Mesenchymal stem cell (in vitro differentiated cells and primary cell): ENCODE data around the gene LSM11.

Experiments used
- DNase-seq: peaks from one replicate; pipeline ENCODE4 v3.0.0-alpha.2; 2013
- H2AFZ ChIP-seq: one replicate; pipeline ENCODE4 v1.6.1; 2013; ENCODE audit warnings: low read depth, mild to moderate bottlenecking, control low read depth, inconsistent platforms, low read length, moderate library complexity
- H2AK5ac ChIP-seq: 2 replicates; pipeline ENCODE4 v1.6.1; 2013; ENCODE audit warnings: low read length, moderate library complexity, mild to moderate bottlenecking, inconsistent platforms; ENCODE audit not compliant: severe bottlenecking
- H2BK120ac ChIP-seq: one replicate; pipeline ENCODE4 v1.6.1; 2013; ENCODE audit warnings: low read depth, mild to moderate bottlenecking, inconsistent platforms, low read length, moderate library complexity
- H2BK12ac ChIP-seq, 2 experiments: one replicate each; pipeline ENCODE4 v1.6.1; 2013; ENCODE audit warnings: inconsistent platforms in 2 of 2, low read length in 2 of 2, mild to moderate bottlenecking in 2 of 2, moderate library complexity in 2 of 2, control low read depth in 1 of 2
- H2BK15ac ChIP-seq: one replicate; pipeline ENCODE4 v1.6.1; 2013; ENCODE audit warnings: mild to moderate bottlenecking, low read depth, inconsistent platforms; ENCODE audit not compliant: poor library complexity, severe bottlenecking
- H2BK5ac ChIP-seq: 2 replicates; pipeline ENCODE4 v1.6.1; 2013; ENCODE audit warnings: low read depth, mild to moderate bottlenecking, low read length, control low read depth, inconsistent platforms; ENCODE audit not compliant: poor library complexity, severe bottlenecking
- H3K14ac ChIP-seq, 2 experiments: one replicate each; pipeline ENCODE4 v1.6.1; 2013; ENCODE audit warnings: inconsistent platforms in 2 of 2, low read length in 2 of 2, control low read depth in 1 of 2, mild to moderate bottlenecking in 1 of 2, moderate library complexity in 1 of 2
- H3K18ac ChIP-seq, 2 experiments: one replicate each; pipeline ENCODE4 v1.6.1; 2013; ENCODE audit warnings: inconsistent platforms in 2 of 2, low read length in 2 of 2, control low read depth in 1 of 2, low read depth in 1 of 2, mild to moderate bottlenecking in 1 of 2
- H3K23ac ChIP-seq, 2 experiments: one replicate each; pipeline ENCODE4 v1.6.1; 2013; ENCODE audit warnings: inconsistent platforms in 2 of 2, low read length in 2 of 2, mild to moderate bottlenecking in 2 of 2, moderate library complexity in 2 of 2, control low read depth in 1 of 2
- H3K27ac ChIP-seq: 2 replicates; pipeline ENCODE4 v1.5.1; 2013; ENCODE audit warnings: mild to moderate bottlenecking, moderate library complexity, low read length, control low read depth, inconsistent platforms; ENCODE audit not compliant: poor library complexity, severe bottlenecking
- H3K27me3 ChIP-seq, 2 experiments: 2 replicates each; pipeline versions ENCODE4 v1.6.1 to v1.7.0; 2013; ENCODE audit warnings: low read length in 2 of 2, mild to moderate bottlenecking in 2 of 2, moderate library complexity in 2 of 2, control low read depth in 1 of 2, inconsistent platforms in 1 of 2; ENCODE audit not compliant: control insufficient read depth in 1 of 2, insufficient read depth in 1 of 2
- H3K36me3 ChIP-seq, 2 experiments: 2 replicates each; pipeline versions ENCODE4 v1.6.1 to v1.7.0; 2013; ENCODE audit warnings: low read length in 2 of 2, control low read depth in 1 of 2, inconsistent platforms in 1 of 2, low read depth in 1 of 2, mild to moderate bottlenecking in 1 of 2; ENCODE audit not compliant: insufficient read depth in 2 of 2, control insufficient read depth in 1 of 2
- H3K4ac ChIP-seq, 2 experiments: one replicate each; pipeline ENCODE4 v1.6.1; 2013; ENCODE audit warnings: inconsistent platforms in 2 of 2, low read length in 2 of 2, mild to moderate bottlenecking in 2 of 2, moderate library complexity in 2 of 2, control low read depth in 1 of 2, low read depth in 1 of 2
- H3K4me1 ChIP-seq: 2 replicates; pipeline ENCODE4 v1.6.1; 2013; ENCODE audit warnings: low read depth, low read length, control low read depth; ENCODE audit not compliant: control insufficient read depth, insufficient read depth
- H3K4me2 ChIP-seq: 2 replicates; pipeline ENCODE4 v1.6.1; 2013; ENCODE audit warnings: low read length, mild to moderate bottlenecking, inconsistent platforms; ENCODE audit not compliant: poor library complexity, severe bottlenecking
- H3K4me3 ChIP-seq, 2 experiments: 2 replicates each; pipeline versions ENCODE4 v1.5.1 to v1.7.0; 2013; ENCODE audit warnings: low read length in 2 of 2, mild to moderate bottlenecking in 2 of 2, control low read depth in 1 of 2, low read depth in 1 of 2; ENCODE audit not compliant: insufficient read depth in 1 of 2
- H3K79me1 ChIP-seq: replicated peaks from 2 replicates; pipeline ENCODE4 v1.6.1; 2013; ENCODE audit warnings: mild to moderate bottlenecking, control low read depth, low read length, inconsistent platforms; ENCODE audit not compliant: poor library complexity, severe bottlenecking
- H3K9ac ChIP-seq: 2 replicates; pipeline ENCODE4 v1.7.0; 2013; ENCODE audit warnings: mild to moderate bottlenecking, low read length, moderate library complexity
- H3K9me3 ChIP-seq: 2 replicates; pipeline ENCODE4 v1.7.0; 2013; ENCODE audit warnings: mild to moderate bottlenecking, low read length; ENCODE audit not compliant: control insufficient read depth
- H4K8ac ChIP-seq: one replicate; pipeline ENCODE4 v1.6.1; 2013; ENCODE audit warnings: inconsistent platforms, mild to moderate bottlenecking, low read length, moderate library complexity
- H4K91ac ChIP-seq: one replicate; pipeline ENCODE4 v1.6.1; 2013; ENCODE audit warnings: mild to moderate bottlenecking, low read length, inconsistent platforms
- WGBS: methylation state at CpG from one replicate; pipeline ENCODE4 v1.1.7; 2013; ENCODE audit warnings: mixed read lengths; 5-methylcytosine and 5-hydroxymethylcytosine counted together

LSM11 gene

GRCh38 chr5:157739388-157740228 lies 3.9 kb upstream of the LSM11 start:
- H2BK120ac ChIP-seq: no peak overlapping the region
- no peak overlapping the region for H2AK5ac ChIP-seq
- H2BK12ac ChIP-seq: no peak overlapping the region
- no peaks in the 10 kb centered on the region for H3K27me3 ChIP-seq
- H2BK5ac ChIP-seq: no peak overlapping the region
- no peak overlapping the region for H3K14ac ChIP-seq
- H2BK15ac ChIP-seq: no peak overlapping the region
- H3K79me1 ChIP-seq: peaks cover 8% of the 10 kb centered on the region
- H3K23ac ChIP-seq: no peak overlapping the region
- WGBS: 95% methylated on average over 7 of the region's 12 CpGs
- no peak overlapping the region for H4K91ac ChIP-seq
- no peak overlapping the region for H3K4ac ChIP-seq
- H3K36me3 ChIP-seq: peaks cover 15 to 51% of the 10 kb centered on the region in 2 experiments
- H3K4me1 ChIP-seq: peaks cover 5% of the 10 kb centered on the region
- H3K9me3 ChIP-seq: no peaks in the 10 kb centered on the region
- no peak for DNase-seq
- no peak overlapping the region for H3K18ac ChIP-seq
- no peak overlapping the region for H2AFZ ChIP-seq
- no peak overlapping the region for H3K27ac ChIP-seq
- no peak overlapping the region for H3K9ac ChIP-seq
- no peak overlapping the region for H3K4me2 ChIP-seq
- no peak overlapping the region for H3K4me3 ChIP-seq
- no peak overlapping the region for H4K8ac ChIP-seq

DNA sequence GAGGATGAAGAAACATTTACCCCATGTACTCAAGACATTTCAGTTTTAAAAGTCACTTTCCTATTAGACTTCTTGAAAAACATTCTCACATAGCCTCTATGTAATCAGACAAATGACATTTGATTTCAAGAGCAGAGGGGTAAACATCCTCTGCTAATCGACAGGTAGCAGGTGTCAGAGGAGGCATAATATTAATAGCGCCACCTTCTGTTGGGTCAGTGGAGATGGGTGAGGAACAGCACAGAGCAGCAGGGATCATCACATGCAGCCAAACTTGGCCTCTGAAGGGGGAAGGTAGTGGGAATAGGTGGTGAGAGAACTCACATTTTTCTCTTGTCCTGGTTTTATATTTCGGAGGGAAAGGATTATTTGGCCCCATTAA lies 3.3 kb upstream of the LSM11 start:
- no peak overlapping the region for H3K18ac ChIP-seq
- H3K27me3 ChIP-seq: no peaks in the 10 kb centered on the region
- H3K4me2 ChIP-seq: no peak overlapping the region
- no peak overlapping the region for H3K4me3 ChIP-seq
- no peak overlapping the region for H2AK5ac ChIP-seq
- H3K36me3 ChIP-seq: peaks cover 15 to 48% of the 10 kb centered on the region in 2 experiments
- peaks cover 8% of the 10 kb centered on the region for H3K79me1 ChIP-seq
- no peak overlapping the region for H3K27ac ChIP-seq
- H2BK15ac ChIP-seq: no peak overlapping the region
- H4K8ac ChIP-seq: no peak overlapping the region
- peak; percentile 16 for DNase-seq
- H3K9ac ChIP-seq: no peak overlapping the region
- H3K9me3 ChIP-seq: no peaks in the 10 kb centered on the region
- H3K4me1 ChIP-seq: peaks cover 5% of the 10 kb centered on the region
- H3K14ac ChIP-seq: no peak overlapping the region
- H2BK120ac ChIP-seq: no peak overlapping the region
- H3K23ac ChIP-seq: no peak overlapping the region
- no peak overlapping the region for H4K91ac ChIP-seq
- no peak overlapping the region for H2BK12ac ChIP-seq
- H2AFZ ChIP-seq: no peak overlapping the region
- H3K4ac ChIP-seq: no peak overlapping the region
- WGBS: 77% methylated on average over 3 of the region's 3 CpGs
- no peak overlapping the region for H2BK5ac ChIP-seq

- H2BK12ac ChIP-seq: no peak overlapping the region
- no peak overlapping the region for H4K8ac ChIP-seq
- WGBS: no CpG with 5 or more reads among the region's 4 CpGs
- H3K79me1 ChIP-seq: peaks cover 10% of the 10 kb centered on the region
- no peak overlapping the region for H3K14ac ChIP-seq
- H2AFZ ChIP-seq: no peak overlapping the region
- no peaks in the 10 kb centered on the region for H3K27me3 ChIP-seq
- H3K23ac ChIP-seq: no peak overlapping the region
- no peak overlapping the region for H3K27ac ChIP-seq
- H4K91ac ChIP-seq: no peak overlapping the region
- no peaks in the 10 kb centered on the region for H3K9me3 ChIP-seq
- peaks cover 5% of the 10 kb centered on the region for H3K4me1 ChIP-seq
- H2BK5ac ChIP-seq: no peak overlapping the region
- H3K18ac ChIP-seq: no peak overlapping the region
- H2BK15ac ChIP-seq: no peak overlapping the region
- DNase-seq: no peak
- H3K4ac ChIP-seq: no peak overlapping the region
- H3K4me3 ChIP-seq: no peak overlapping the region
- no peak overlapping the region for H2AK5ac ChIP-seq
- H3K4me2 ChIP-seq: no peak overlapping the region
- peaks cover 12 to 39% of the 10 kb centered on the region in 2 experiments for H3K36me3 ChIP-seq
- no peak overlapping the region for H3K9ac ChIP-seq
- H2BK120ac ChIP-seq: no peak overlapping the region
Observed at GRCh38 chr5:157741131-157741530, 2.4 kb upstream of the LSM11 start.

DNA sequence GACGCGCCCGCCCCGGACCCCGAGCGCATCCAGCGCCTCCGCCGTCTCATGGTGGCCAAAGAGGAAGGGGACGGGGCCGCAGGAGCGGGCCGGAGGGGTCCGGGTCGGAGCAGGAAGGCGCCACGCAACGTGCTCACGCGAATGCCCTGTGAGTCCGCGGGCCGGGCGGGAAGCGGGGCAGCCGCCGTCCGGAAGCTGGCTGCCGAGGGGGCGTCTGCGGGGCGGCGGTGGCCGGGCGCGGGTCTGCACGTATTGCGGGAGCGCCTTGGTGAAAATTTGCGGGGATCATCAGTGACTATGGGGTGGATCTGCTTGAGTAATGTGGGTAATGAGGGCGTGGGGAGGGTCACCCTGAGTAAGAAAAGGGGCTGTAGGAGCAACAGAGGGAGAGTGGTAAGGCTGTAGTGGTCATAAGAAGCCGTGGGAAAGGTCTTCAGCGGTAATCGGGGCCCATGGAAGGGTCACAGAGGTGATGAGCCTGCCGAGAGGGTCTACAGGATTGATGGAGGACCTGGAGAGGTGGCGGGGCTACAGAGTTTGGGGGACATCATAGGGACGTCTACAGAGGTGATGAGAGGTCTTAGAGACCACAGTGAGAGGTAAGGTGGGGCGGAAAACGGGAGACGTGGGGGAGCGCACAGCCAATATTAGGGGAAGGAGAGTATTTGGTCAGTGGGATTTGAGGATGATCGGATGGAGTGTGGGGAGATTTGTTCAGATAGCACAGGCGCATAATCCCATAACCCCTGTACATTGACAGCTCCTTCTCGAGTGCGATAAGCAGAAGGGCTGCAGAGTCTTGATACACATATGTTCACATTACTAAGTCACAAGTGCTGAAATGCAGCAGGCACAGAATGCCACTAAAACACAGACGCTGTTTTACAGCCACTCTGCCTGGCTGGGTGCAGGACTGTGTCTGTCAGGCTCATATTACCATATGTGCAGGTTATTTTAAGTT lies 819 bp downstream of the LSM11 start:
- Histone ChIP-seq H3K79me1 (peaks cover 12% of the 10 kb centered on the region), H2BK15ac (peak overlapping the region; percentile 50), H3K4me3 (peak overlapping the region; percentile 93 to 96), H3K4ac (peak overlapping the region in 1 of 2 experiments; percentile 68), H2AK5ac (no peak overlapping the region), H3K4me1 (peaks cover 6% of the 10 kb centered on the region), H3K9me3 (no peaks in the 10 kb centered on the region), H3K4me2 (peak overlapping the region; percentile 88), H3K23ac (peak overlapping the region; percentile 21 to 79), H2AFZ (peak overlapping the region; percentile 83), H2BK120ac (no peak overlapping the region), H3K14ac (peak overlapping the region in 1 of 2 experiments; percentile 13), H3K18ac (peak overlapping the region; percentile 54 to 84), H4K8ac (no peak overlapping the region), H3K9ac (peak overlapping the region; percentile 89), H2BK12ac (peak overlapping the region in 1 of 2 experiments; percentile 57), H4K91ac (no peak overlapping the region), H3K27me3 (no peaks in the 10 kb centered on the region), H3K27ac (no peak overlapping the region), H3K36me3 (peaks cover 2 to 10% of the 10 kb centered on the region in 2 experiments), H2BK5ac (no peak overlapping the region)
- DNase-seq: peak; percentile 30
- 7% methylated on average over 51 of the region's 56 CpGs for WGBS
